GM19372 (cell line): ENCODE measurements around the gene ACIN1.

Experiments
- ATAC-seq: cut with Tn5 transposase; IDR thresholded peaks from one replicate; pipeline ENCODE4 v1.9.1; 2021; ENCODE audit warnings: mild to moderate bottlenecking, low read depth, moderate library complexity; ENCODE audit not compliant: unreplicated experiment

The ACIN1 gene

GRCh38 chr14:23063601-23064000, 31.3 kb downstream of the ACIN1 start:
- ATAC-seq: no peak

- ATAC-seq: no peak
Observed at GRCh38 chr14:23062002-23062401, 32.9 kb downstream of the ACIN1 start.

- no peak for ATAC-seq
Observed at GRCh38 chr14:23060536-23061260, 34.2 kb downstream of the ACIN1 start.

GRCh38 chr14:23058654-23059504, 36.1 kb downstream of the ACIN1 start:
- no peak for ATAC-seq

DNA sequence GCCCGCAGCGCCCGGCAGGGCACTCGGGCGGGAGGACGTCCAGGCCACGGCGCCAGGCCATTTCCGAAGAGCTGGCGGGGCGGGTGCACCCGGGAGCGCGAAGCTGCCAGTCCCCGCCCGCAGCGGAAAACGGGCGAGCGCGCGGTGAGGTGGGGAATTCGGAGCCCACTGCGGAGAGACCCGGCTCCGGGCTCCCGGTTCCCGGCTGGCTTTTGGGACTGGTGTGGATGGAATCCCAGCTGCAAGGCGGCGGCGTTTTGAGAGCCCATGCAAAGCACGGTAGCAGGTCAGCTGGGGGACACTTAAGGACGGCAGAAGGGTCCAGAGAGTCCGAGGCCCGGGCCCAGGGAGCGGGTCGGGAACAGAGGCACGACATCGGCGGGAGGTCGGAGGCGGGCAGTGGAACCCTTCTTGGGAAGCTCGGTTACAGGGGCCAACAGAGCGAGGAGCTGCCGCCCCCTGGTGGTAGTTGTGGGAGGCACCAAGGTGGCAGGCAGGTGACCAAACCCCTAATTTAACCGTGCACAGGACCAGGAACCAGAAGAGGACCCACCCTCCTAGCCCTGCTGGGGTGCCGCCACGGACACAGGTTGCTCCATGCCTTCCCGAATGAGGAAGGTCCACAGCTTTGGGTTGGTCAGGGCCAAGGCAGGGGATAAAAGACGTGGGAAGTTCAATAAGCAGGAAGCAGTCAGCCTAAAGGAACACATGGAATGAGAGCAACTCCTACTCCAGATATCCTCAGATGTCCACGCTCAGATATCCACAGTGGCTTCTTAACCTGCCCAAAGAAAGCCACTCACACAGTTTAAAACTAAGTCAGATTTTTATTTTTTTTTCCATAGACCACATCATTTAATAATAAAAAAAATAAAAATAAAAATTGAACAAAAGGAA, 36.9 kb downstream of the ACIN1 start:
- ATAC-seq: peak; percentile 53

- peak; percentile 50 for ATAC-seq
Observed at GRCh38 chr14:23056956-23057756, 37.8 kb downstream of the ACIN1 start, which contains the start of gene CDH24. Gene CDH24 (minus strand): TSS chr14:23057520. CDS start chr14:23055733, 1,787 bp downstream.

DNA sequence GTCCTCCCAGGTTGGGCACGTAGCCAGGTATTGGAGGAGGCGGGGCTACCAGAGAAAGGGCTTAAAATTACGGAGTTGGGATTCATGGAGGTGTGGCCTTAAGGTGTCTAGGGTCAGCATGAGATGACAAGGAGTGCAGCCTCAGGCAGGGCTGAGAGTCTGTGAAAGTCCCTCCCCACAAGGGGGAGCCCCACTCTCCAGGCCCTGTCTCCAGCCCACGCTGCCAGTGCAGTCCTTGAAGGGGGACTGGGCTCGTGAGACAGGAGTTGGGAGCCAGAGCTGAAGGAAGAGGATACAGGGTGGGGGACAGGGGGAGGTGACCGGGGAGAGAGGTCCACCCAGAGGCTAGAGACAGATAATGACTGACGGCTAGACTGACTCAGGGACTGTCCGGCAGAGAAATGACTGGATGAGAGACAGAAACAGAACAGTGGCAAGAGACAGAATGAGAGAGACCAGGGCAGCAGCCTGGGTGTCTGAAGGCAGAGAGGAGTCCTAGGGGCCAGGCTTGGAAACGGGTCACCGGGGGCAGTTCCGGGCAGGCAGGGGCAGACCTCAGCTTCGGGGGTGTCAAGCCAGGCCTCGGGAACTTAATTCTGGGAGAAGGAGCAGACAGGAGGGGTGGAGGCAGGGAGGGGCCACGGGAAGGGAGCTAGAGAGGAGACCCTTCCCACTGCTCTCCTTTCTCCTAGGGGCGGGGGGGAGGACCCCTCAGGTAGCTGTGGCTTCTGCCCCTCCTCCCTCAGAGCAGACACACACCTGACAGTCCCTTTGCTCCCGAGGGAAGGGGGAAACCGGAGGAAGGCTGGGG, 38.6 kb downstream of the ACIN1 start:
- ATAC-seq: peak; percentile 52

GRCh38 chr14:23055621-23056144, 39.3 kb downstream of the ACIN1 start:
- ATAC-seq: no peak

DNA sequence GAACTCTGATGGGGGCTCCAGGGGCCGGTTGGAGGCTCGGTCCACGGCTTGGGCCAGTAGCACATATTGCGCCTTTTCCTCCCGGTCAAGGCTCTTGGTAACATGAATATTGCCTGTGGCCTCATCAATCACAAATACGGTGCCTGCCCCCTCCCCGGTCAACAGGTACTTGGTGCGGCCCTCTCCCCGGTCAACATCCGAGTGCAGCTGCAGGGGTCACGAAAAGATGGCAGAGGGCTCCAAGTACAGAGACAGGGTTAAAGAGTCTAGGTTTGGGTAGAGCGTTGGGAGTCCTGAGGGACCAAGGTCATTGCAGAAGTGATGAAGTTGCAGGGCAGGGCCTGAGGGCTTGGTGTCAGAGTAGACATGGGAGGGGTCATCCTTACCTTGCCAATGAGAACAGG, 39.8 kb downstream of the ACIN1 start:
- ATAC-seq: no peak

- ATAC-seq: no peak
Observed at GRCh38 chr14:23054000-23054811, 40.7 kb downstream of the ACIN1 start.

DNA sequence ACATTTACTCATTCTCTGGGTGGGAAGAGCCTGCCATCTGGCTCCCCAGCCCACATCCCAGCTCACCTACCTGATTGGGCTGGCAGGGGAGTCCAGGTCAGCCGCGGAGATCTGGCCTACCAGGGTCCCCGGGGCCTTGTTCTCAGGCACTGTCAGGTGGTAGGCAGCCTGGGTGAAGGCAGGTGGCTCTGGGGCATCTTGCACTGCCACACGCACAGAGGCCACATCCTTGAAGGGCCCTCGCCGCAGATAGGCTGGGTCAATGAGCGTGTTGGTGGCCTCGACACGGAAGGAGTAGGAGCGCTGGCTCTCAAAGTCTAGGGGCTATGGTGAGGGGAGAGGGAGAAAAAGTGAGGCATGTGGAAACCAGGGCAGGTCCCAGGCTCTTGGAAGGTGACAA, 41.5 kb downstream of the ACIN1 start:
- ATAC-seq: no peak

DNA sequence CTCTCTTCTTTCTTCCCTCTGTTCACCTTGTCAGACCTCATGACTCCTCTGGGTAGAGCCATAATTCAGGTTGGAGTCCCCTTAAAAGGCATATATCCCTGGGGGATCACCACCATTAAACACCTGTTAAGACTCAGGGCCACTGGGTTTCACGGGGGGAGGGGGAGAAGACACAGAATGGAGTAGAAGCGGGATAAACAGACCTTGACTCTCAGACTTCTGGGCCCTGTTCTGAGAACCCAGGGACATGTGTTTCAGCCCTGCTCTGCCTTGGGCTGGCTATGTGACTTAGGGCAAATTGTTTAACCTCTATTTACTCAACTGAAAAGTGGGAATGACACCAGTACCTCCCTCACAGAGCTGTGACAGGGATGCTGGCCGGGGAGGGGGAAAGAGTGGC, 42.3 kb downstream of the ACIN1 start:
- no peak for ATAC-seq

DNA sequence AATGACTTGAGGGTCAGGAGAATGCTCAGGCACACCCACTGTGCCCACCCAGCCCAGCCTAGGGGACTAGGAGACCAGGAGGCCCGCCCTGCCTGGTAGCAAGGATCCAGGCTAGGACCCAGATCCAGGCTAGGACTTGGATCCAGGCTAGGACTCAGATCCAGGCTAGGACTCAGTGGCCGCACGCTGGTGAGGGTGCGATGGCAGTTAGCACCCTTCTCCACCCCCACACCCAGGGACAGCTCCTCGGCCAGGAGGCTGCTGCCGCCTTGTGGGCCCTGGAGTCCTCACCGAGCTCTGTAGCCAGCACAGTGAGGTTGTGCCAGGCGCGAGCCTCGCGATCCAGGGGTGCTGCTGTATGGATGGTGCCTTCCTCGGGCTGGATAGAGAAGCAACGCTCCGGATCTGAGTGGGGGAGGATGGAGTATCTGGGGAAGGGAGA, 42.7 kb downstream of the ACIN1 start:
- ATAC-seq: no peak

DNA sequence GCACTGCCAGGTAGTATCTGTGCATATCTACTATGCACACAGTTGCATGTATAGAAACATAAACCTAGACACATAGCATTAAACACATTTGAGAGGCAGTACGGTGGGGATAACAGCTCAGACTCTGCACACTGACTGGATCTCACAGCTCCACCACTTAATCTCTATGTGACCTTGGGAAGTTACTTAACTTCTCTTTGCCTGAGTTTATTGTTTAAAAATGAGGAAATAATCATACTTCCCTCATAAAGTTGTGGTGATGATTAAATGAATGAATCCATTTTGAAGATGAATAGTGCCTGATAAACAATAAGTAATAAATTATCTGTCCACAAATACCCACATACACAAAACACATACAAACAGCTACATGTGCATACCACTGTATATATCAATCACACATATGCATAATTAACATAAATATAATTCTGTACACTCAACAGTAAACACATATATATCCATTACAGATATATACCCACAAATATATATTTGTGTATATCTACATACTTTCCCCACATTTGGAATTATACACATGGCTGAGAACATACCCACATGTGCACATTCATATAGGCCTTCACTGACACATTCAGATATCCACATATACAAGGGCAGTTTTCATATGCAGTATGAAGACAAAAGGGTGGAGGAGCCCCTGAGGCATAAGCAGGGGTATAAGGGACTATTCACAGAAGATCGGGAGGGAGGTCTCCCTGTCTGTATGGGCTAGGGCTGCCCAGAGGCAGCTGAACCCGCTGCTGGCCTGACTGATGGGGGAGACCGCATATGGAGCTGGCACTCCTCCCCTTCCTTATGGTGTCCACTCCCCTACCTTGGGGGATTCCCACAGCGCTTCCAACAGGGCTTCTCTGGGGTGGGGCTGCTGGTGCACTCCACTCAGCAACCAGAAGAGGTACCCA, 43.5 kb downstream of the ACIN1 start:
- ATAC-seq: no peak

- no peak for ATAC-seq
Observed at GRCh38 chr14:23049011-23049410, 45.9 kb downstream of the ACIN1 start.

GRCh38 chr14:23047751-23048693, 46.9 kb downstream of the ACIN1 start:
- ATAC-seq: no peak
